ENCODE measurements around the gene NPL. TPM values are rescaled to one million over a fixed set of nuclear protein-coding genes. Genes with fewer than 3 reads are reported as not detected.

Gene NPL
- total RNA-seq, 4 donors from 2014 or later = 4.2 to 13.2 (median 8.0) TPM

DNA sequence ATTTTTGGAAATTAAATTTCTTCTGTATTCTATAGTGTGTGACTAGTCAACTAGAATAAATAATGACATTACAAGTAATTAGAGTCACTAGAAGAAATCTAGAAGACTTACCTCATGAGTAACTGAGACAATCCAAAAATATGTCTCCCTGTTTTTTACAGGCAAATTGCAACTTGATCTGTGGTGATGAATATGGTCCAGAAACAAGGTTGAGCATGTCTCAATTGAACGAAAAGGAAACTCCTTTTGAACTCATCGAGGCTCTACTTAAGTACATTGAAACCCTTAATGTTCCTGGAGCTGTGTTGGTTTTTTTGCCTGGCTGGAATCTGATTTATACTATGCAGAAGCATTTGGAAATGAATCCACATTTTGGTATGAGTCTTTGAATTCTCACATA is 86.3 kb downstream of the NPL start:
- peaks cover 11 to 12% of the 10 kb centered on the region in 2 donors for H3K4me1 ChIP-seq
- peaks cover 72 to 95% of the 10 kb centered on the region in 2 donors for H3K36me3 ChIP-seq
- H3K27me3 ChIP-seq = no peaks in the 10 kb centered on the region
- H3K4me3 ChIP-seq (replicated peaks in 1 of 3) = no peak overlapping the region
- intact Hi-C loops (cut with DNase I) = no loop called here
- H3K27ac ChIP-seq = no peak overlapping the region
- no peak for DNase-seq
- H3K9me3 ChIP-seq = no peaks in the 10 kb centered on the region
- 35 to 40% methylated on average over 2 of the region's 2 CpGs for WGBS, 2 donors
- TF ChIP-seq, protein P1, sequence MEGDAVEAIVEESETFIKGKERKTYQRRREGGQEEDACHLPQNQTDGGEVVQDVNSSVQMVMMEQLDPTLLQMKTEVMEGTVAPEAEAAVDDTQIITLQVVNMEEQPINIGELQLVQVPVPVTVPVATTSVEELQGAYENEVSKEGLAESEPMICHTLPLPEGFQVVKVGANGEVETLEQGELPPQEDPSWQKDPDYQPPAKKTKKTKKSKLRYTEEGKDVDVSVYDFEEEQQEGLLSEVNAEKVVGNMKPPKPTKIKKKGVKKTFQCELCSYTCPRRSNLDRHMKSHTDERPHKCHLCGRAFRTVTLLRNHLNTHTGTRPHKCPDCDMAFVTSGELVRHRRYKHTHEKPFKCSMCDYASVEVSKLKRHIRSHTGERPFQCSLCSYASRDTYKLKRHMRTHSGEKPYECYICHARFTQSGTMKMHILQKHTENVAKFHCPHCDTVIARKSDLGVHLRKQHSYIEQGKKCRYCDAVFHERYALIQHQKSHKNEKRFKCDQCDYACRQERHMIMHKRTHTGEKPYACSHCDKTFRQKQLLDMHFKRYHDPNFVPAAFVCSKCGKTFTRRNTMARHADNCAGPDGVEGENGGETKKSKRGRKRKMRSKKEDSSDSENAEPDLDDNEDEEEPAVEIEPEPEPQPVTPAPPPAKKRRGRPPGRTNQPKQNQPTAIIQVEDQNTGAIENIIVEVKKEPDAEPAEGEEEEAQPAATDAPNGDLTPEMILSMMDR (IDR thresholded peaks at IDR 0.05) = no peak
- no peak for TF ChIP-seq POLR2A (IDR thresholded peaks at IDR 0.05)

DNA sequence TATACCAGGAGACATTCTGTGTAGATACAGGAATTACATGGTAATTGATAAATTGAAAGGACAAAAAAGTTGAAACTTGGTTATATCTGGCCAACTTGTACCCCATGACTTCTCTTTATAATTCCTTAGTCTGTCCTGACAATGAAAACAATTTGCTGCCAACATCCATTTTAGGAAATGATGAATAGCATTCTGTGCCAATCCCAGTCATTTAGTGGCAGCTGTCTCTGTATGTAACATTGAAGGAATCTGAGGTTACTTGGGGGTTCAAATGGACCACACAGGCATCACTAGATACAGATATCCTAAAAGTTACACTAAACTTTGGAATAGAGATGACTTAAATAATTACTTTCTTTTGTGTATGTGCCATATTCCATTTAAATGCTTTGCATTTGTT is 87.8 kb downstream of the NPL start:
- Histone ChIP-seq H3K27ac (no peak overlapping the region), H3K4me1 (peaks cover 9 to 10% of the 10 kb centered on the region in 2 donors), H3K36me3 (peaks cover 87 to 97% of the 10 kb centered on the region in 2 donors), H3K9me3 (no peaks in the 10 kb centered on the region), H3K4me3 (replicated peaks in 1 of 3) (no peak overlapping the region), H3K27me3 (no peaks in the 10 kb centered on the region)
- DNase-seq = no peak
- TF ChIP-seq, protein P1 (IDR thresholded peaks at IDR 0.05) = no peak
- TF ChIP-seq POLR2A (IDR thresholded peaks at IDR 0.05) = no peak
- intact Hi-C loops (cut with DNase I) = no loop called here

DNA sequence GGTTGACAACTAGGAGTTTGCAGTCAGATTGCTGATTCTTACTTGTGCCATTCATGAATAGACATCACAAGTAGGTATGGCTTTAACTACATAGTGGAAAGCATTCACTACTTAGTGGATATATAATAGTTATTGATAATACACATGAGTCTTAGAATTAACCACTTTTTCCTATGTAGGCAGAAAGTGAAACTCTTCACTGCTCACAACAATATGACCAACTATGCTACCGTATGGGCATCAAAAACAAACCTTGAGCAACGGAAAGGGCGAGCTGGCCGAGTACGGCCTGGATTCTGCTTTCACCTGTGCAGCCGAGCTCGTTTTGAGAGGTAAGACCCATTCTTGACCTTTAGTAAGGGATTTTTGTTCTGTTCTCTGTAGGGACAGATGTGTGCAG is 88.3 kb downstream of the NPL start:
- no peak overlapping the region for H3K27ac ChIP-seq
- H3K27me3 ChIP-seq = no peaks in the 10 kb centered on the region
- no peak for TF ChIP-seq POLR2A (IDR thresholded peaks at IDR 0.05)
- TF ChIP-seq, protein P1 (IDR thresholded peaks at IDR 0.05) = no peak
- no peak for DNase-seq
- H3K36me3 ChIP-seq = peaks cover 92 to 97% of the 10 kb centered on the region in 2 donors
- peaks cover 5 to 6% of the 10 kb centered on the region in 2 donors for H3K4me1 ChIP-seq
- intact Hi-C loops (cut with DNase I) = no loop called here
- no peaks in the 10 kb centered on the region for H3K9me3 ChIP-seq
- no peak overlapping the region for H3K4me3 ChIP-seq (replicated peaks in 1 of 3)
- WGBS, 2 donors = 91 to 93% methylated on average over 7 of the region's 7 CpGs

Other genes starting within 250 kb of the NPL start
- gene RNASEL, start 200.5 kb upstream of the NPL start, total RNA-seq = 10 to 100 TPM; 12.3 to 17.9 (median 15.3) TPM
- 10 to 100 TPM; 22.2 to 35.7 (median 29.1) TPM for gene RGS16, start 185.4 kb upstream of the NPL start, total RNA-seq
- 1 to 10 TPM; 2.4 to 5.9 (median 5.0) TPM for gene RGS8, start 105.2 kb upstream of the NPL start, total RNA-seq
- 100 to 1,000 TPM; 103 to 172 (median 144) TPM for gene DHX9, start 49.6 kb downstream of the NPL start, total RNA-seq
- 1 to 10 TPM in 1 of 4 donors, not detected in 3; 1.3 TPM for gene SHCBP1L, start 163.4 kb downstream of the NPL start, total RNA-seq
- 100 to 1,000 TPM; 150 to 213 (median 174) TPM for gene LAMC1, start 233.6 kb downstream of the NPL start, total RNA-seq

Measured in thyroid gland (tissue), 4 donors.